Astrocyte (in vitro differentiated cells and primary cell): ENCODE measurements around the gene SERTAD3.

Experiments used
- EZH2 ChIP-seq: IDR thresholded peaks from 2 replicates; pipeline ENCODE4 v1.6.1; 2012; ENCODE audit warnings: mild to moderate bottlenecking, low read length, inconsistent platforms; ENCODE audit not compliant: insufficient read depth
- TF ChIP-seq, protein P1 (sequence below): IDR thresholded peaks from 2 replicates; pipeline ENCODE4 v1.5.1; 2011; ENCODE audit warnings: low read depth, mild to moderate bottlenecking, inconsistent platforms, low read length, moderate library complexity; ENCODE audit not compliant: insufficient read depth

DNA sequence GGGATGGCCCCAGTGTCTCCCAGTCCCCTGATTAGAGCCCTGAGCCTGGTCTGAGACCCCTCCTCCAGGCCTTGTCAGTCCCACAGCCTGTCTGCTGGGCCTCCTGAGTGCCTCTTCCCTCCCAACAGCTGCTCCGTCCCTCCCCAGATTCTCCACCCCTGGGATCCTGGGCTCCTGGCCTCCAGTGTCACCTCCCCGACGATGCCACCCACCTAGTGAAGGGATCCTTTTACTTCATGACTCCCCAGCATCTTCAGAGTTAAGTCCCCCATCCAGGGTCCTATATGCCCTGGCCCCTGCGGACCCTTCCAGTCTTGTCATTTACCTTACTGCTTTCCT, 26.5 kb downstream of the SERTAD3 start:
- TF ChIP-seq, protein P1, sequence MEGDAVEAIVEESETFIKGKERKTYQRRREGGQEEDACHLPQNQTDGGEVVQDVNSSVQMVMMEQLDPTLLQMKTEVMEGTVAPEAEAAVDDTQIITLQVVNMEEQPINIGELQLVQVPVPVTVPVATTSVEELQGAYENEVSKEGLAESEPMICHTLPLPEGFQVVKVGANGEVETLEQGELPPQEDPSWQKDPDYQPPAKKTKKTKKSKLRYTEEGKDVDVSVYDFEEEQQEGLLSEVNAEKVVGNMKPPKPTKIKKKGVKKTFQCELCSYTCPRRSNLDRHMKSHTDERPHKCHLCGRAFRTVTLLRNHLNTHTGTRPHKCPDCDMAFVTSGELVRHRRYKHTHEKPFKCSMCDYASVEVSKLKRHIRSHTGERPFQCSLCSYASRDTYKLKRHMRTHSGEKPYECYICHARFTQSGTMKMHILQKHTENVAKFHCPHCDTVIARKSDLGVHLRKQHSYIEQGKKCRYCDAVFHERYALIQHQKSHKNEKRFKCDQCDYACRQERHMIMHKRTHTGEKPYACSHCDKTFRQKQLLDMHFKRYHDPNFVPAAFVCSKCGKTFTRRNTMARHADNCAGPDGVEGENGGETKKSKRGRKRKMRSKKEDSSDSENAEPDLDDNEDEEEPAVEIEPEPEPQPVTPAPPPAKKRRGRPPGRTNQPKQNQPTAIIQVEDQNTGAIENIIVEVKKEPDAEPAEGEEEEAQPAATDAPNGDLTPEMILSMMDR: no peak
- TF ChIP-seq EZH2: no peak
